ENCODE data around the gene BZW2.

DNA sequence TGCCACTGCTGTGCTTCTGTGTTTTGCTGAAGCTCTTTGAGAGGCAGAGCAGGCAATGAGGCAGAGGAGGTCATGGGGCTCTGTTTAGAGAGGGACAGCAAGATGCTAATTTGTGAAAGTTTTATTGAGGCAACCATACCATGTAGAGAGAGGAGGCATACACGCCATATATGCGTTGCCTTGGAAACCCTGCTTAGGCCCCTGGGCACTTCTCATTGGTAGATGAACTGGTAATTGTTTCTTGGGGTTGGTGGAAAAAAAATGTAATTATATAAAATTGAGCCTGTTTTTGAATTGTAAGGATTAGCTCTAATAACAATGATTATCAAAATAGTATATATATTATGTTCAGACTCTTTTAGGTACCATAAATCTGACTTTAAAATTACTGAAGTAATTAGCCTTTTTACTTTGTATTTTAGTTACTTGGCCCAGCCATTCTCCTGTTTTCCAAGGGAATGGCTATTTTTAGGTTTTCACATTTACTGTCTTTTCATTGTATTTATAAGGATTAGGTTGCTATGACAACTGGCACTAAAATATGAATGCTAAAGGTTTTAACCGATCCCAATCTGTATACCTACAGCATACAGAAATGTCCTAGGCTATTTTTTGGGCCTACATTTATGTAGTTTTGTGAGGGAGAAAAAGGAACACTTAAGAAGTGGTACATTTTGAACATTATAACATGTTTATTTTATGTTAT lies 52.4 kb downstream of the BZW2 start:
- TF ChIP-seq, protein P1, sequence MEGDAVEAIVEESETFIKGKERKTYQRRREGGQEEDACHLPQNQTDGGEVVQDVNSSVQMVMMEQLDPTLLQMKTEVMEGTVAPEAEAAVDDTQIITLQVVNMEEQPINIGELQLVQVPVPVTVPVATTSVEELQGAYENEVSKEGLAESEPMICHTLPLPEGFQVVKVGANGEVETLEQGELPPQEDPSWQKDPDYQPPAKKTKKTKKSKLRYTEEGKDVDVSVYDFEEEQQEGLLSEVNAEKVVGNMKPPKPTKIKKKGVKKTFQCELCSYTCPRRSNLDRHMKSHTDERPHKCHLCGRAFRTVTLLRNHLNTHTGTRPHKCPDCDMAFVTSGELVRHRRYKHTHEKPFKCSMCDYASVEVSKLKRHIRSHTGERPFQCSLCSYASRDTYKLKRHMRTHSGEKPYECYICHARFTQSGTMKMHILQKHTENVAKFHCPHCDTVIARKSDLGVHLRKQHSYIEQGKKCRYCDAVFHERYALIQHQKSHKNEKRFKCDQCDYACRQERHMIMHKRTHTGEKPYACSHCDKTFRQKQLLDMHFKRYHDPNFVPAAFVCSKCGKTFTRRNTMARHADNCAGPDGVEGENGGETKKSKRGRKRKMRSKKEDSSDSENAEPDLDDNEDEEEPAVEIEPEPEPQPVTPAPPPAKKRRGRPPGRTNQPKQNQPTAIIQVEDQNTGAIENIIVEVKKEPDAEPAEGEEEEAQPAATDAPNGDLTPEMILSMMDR (IDR thresholded peaks at IDR 0.05): no peak
- TF ChIP-seq POLR2A (IDR thresholded peaks at IDR 0.05) (no peak), EP300 (IDR thresholded peaks at IDR 0.05) (no peak)
